Stimulated activated CD8-positive, alpha-beta memory T cell treated with anti-CD3 and anti-CD28 coated beads, Interleukin-15, amount 100 ng/mL, for 4 hours (primary cell): ENCODE results near the gene WIPI1.
A peak's percentile ranks its signal among the peaks of the same experiment; 100 is the strongest.

ENCODE experiments used
- DNase-seq, 2 donors: peaks; one replicate each; pipeline ENCODE4 v3.0.0-alpha.2; 2020; ENCODE audit warnings: low read depth in 2 of 2

WIPI1 gene

GRCh38 chr17:68460146-68460545 lies 2.9 kb upstream of the WIPI1 start:
- no peak for DNase-seq

- DNase-seq: no peak
Observed at GRCh38 chr17:68459037-68459639, 1.8 kb upstream of the WIPI1 start.

- no peak for DNase-seq
Observed at GRCh38 chr17:68458260-68459036, 1.2 kb upstream of the WIPI1 start.

GRCh38 chr17:68457539-68458259 lies 403 bp upstream of the WIPI1 start:
- peak; percentile 95 to 97 for DNase-seq

- DNase-seq: no peak
Observed at GRCh38 chr17:68456339-68457167, 743 bp downstream of the WIPI1 start.

- no peak for DNase-seq
Observed at GRCh38 chr17:68455901-68456338, 1.4 kb downstream of the WIPI1 start.

GRCh38 chr17:68453991-68454665 lies 3.2 kb downstream of the WIPI1 start:
- no peak for DNase-seq

GRCh38 chr17:68452724-68453290 lies 4.5 kb downstream of the WIPI1 start:
- DNase-seq: no peak

GRCh38 chr17:68451670-68452354 lies 5.5 kb downstream of the WIPI1 start:
- DNase-seq: no peak

GRCh38 chr17:68450801-68451200 lies 6.5 kb downstream of the WIPI1 start:
- no peak for DNase-seq

- no peak for DNase-seq
Observed at GRCh38 chr17:68450391-68450790, 6.9 kb downstream of the WIPI1 start.

GRCh38 chr17:68449021-68449739 lies 8.1 kb downstream of the WIPI1 start:
- DNase-seq: no peak

- DNase-seq: no peak
Observed at GRCh38 chr17:68446626-68447041, 10.7 kb downstream of the WIPI1 start.

GRCh38 chr17:68445671-68446070 lies 11.6 kb downstream of the WIPI1 start:
- no peak for DNase-seq

- no peak for DNase-seq
Observed at GRCh38 chr17:68443972-68444464, 13.3 kb downstream of the WIPI1 start.

GRCh38 chr17:68441070-68441770 lies 16.1 kb downstream of the WIPI1 start:
- no peak for DNase-seq

- no peak for DNase-seq
Observed at GRCh38 chr17:68440526-68440925, 16.8 kb downstream of the WIPI1 start.

- no peak for DNase-seq
Observed at GRCh38 chr17:68439656-68440290, 17.5 kb downstream of the WIPI1 start.
